HEK293T (cell line): ENCODE measurements around the gene VAMP2.

Experiments
- BHLHE40 ChIP-seq: fragments of 450-650 bp; IDR thresholded peaks from 2 replicates; pipeline ENCODE4 v1.6.1; 2016; ENCODE audit warnings: mild to moderate bottlenecking, moderate library complexity, borderline replicate concordance
- CTBP1 ChIP-seq: fragments of 450-650 bp; IDR thresholded peaks from 2 replicates; pipeline ENCODE4 v1.6.1; 2016; ENCODE audit warnings: borderline replicate concordance
- ELF4 ChIP-seq: fragments of 450-650 bp; IDR thresholded peaks from 2 replicates; pipeline ENCODE4 v1.6.1; 2017; ENCODE audit warnings: antibody characterized with exemption
- FOXA1 ChIP-seq: fragments of 450-650 bp; IDR thresholded peaks from 2 replicates; pipeline ENCODE4 v1.6.1; 2016; ENCODE audit warnings: mild to moderate bottlenecking
- FOXM1 ChIP-seq: fragments of 450-650 bp; IDR thresholded peaks from 2 replicates; pipeline ENCODE4 v1.6.1; 2017; ENCODE audit warnings: mild to moderate bottlenecking, borderline replicate concordance
- L3MBTL2 ChIP-seq: fragments of 450-650 bp; conservative IDR thresholded peaks from 2 replicates; pipeline ENCODE4 v1.6.1; 2016; ENCODE audit warnings: mild to moderate bottlenecking
- LEF1 ChIP-seq: fragments of 450-650 bp; IDR thresholded peaks from 2 replicates; pipeline ENCODE4 v1.6.1; 2017; ENCODE audit warnings: mild to moderate bottlenecking, borderline replicate concordance
- NFRKB ChIP-seq: fragments of 450-650 bp; IDR thresholded peaks from 2 replicates; pipeline ENCODE4 v1.6.1; 2016; ENCODE audit warnings: mild to moderate bottlenecking, moderate library complexity
- PKNOX1 ChIP-seq: fragments of 450-650 bp; IDR thresholded peaks from 2 replicates; pipeline ENCODE4 v1.6.1; 2016
- SP1 ChIP-seq: fragments of 450-650 bp; IDR thresholded peaks from 2 replicates; pipeline ENCODE4 v1.6.1; 2017
- SUZ12 ChIP-seq: fragments of 450-650 bp; IDR thresholded peaks from 2 replicates; pipeline ENCODE4 v1.6.1; 2016; ENCODE audit warnings: mild to moderate bottlenecking
- TARDBP ChIP-seq: fragments of 450-650 bp; IDR thresholded peaks from 2 replicates; pipeline ENCODE4 v1.6.1; 2016

- TF ChIP-seq SUZ12 (no peak), SP1 (no peak), L3MBTL2 (peak; percentile 84), FOXA1 (no peak), BHLHE40 (peak; percentile 80), PKNOX1 (peak; percentile 85), CTBP1 (peak; percentile 96), ELF4 (peak; percentile 100), FOXM1 (peak; percentile 72; the same call in 1 of the 2 replicates), LEF1 (0 out of 2 replicates have a peak, but pooled peaks have one; percentile 59), NFRKB (peak; percentile 98), TARDBP (peak; percentile 73)
These were observed 10.5 kb upstream of the VAMP2 start for GRCh38 chr17:8173056-8173870.
